Activated CD8-positive, alpha-beta T cell treated with anti-CD3 and anti-CD28 coated beads for 36 hours (primary cell): ENCODE results near the gene RAB5B. TPM values are rescaled to one million over a fixed set of nuclear protein-coding genes. Genes with fewer than 3 reads are reported as not detected.

Source experiments
- ATAC-seq: fragments of 200-7000 bp; cut with Tn5 transposase; one replicate; pipeline ENCODE4 v1.10.0; 2021; ENCODE audit warnings: mild to moderate bottlenecking, moderate library complexity
- CTCF ChIA-PET: fragments of 350-600 bp; sonication (Branson Sonifier 250); formaldehyde crosslinking; loops from one replicate; lab custom pipeline; 2021; ENCODE audit warnings: antibody characterized with exemption; lab: Charles Lee
- POLR2A ChIA-PET: fragments of 350-600 bp; sonication (Branson Sonifier 250); formaldehyde crosslinking; loops from one replicate; lab custom pipeline; 2021; ENCODE audit warnings: antibody characterized with exemption; lab: Charles Lee
- DNase-seq: peaks from one replicate; pipeline ENCODE4 v3.0.0-alpha.2; 2020
- H3K27ac Mint-ChIP-seq: one replicate; pipeline ENCODE4 v1.8.0; 2021; ENCODE audit warnings: mild to moderate bottlenecking, mixed read lengths
- H3K27me3 Mint-ChIP-seq: one replicate; pipeline ENCODE4 v1.8.0; 2021; ENCODE audit warnings: mixed read lengths
- H3K36me3 Mint-ChIP-seq: one replicate; pipeline ENCODE4 v1.8.0; 2021; ENCODE audit warnings: low read depth, mixed read lengths
- H3K4me1 Mint-ChIP-seq: one replicate; pipeline ENCODE4 v1.8.0; 2021; ENCODE audit warnings: low read depth, mixed read lengths
- H3K4me3 Mint-ChIP-seq: one replicate; pipeline ENCODE4 v1.8.0; 2021; ENCODE audit warnings: mild to moderate bottlenecking, moderate library complexity, mixed read lengths
- H3K9me3 Mint-ChIP-seq: one replicate; pipeline ENCODE4 v1.8.0; 2021; ENCODE audit warnings: mixed read lengths
- intact Hi-C: fragments of 100-400 bp; cut with micrococcal nuclease; formaldehyde crosslinking; loops from one replicate; pipeline ENCODE4 v1.10.0; 2022
- total RNA-seq, 2 experiments: library from RNA; stranded (reverse); gene quantifications; one replicate each; pipeline ENCODE4 v1.2.3, GENCODE V29; 2021
- TF ChIP-seq, protein P1 (sequence below): fragments of 200-600 bp; IDR thresholded peaks from one replicate; pipeline ENCODE4 v1.8.0; 2022; ENCODE audit warnings: antibody characterized with exemption, mild to moderate bottlenecking

The RAB5B gene
- total RNA-seq, 2 experiments from 2014 or later: 26.0 to 32.4 TPM

DNA sequence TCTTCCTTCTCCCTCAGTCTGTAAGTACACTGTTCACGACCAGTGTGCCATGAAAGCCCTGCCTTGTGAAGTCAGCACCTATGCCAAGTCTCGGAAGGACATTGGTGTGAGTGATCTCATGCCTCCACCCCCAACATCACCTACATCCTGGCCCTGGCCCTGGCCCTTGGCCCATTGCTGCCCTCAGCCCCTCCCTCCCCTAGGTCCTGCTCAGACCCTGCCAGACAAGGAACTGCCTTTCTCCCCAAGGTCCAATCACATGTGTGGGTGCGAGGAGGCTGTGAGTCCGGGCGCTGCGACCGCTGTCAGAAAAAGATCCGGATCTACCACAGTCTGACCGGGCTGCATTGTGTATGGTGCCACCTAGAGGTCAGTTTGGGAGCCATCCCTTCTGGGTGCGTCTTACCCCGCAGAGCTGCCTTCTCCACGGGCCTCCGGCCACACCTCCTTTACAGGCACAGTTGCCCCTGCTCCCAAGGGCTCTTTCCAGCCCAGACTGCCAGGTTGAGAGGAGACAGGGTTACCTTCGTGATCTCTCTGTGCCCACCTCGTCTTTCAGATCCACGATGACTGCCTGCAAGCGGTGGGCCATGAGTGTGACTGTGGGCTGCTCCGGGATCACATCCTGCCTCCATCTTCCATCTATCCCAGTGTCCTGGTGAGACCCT lies 33.7 kb upstream of the RAB5B start:
- Mint-ChIP-seq H3K4me3 (peak overlapping the region; percentile 22), H3K4me1 (peaks cover 80% of the 10 kb centered on the region), H3K27me3 (no peaks in the 10 kb centered on the region), H3K27ac (peak overlapping the region; percentile 99), H3K36me3 (peaks cover 92% of the 10 kb centered on the region), H3K9me3 (no peaks in the 10 kb centered on the region)
- ChIA-PET POLR2A (interaction anchor here (0.7 to 3.3 kb wide), 7 partner anchors 10 to 200 kb away, joined by 3 to 27 read pairs (median 4); partner anchors contain the start of genes DGKA, ORMDL2, PYM1 and SARNP), CTCF (interaction anchor here (0.6 to 4.0 kb wide), 47 partner anchors 9 to 206 kb away, joined by 3 to 36 read pairs (median 4); partner anchors contain the start of genes DNAJC14, ORMDL2, PA2G4 and PYM1)
- intact Hi-C loops: no loop called here
- TF ChIP-seq, protein P1, sequence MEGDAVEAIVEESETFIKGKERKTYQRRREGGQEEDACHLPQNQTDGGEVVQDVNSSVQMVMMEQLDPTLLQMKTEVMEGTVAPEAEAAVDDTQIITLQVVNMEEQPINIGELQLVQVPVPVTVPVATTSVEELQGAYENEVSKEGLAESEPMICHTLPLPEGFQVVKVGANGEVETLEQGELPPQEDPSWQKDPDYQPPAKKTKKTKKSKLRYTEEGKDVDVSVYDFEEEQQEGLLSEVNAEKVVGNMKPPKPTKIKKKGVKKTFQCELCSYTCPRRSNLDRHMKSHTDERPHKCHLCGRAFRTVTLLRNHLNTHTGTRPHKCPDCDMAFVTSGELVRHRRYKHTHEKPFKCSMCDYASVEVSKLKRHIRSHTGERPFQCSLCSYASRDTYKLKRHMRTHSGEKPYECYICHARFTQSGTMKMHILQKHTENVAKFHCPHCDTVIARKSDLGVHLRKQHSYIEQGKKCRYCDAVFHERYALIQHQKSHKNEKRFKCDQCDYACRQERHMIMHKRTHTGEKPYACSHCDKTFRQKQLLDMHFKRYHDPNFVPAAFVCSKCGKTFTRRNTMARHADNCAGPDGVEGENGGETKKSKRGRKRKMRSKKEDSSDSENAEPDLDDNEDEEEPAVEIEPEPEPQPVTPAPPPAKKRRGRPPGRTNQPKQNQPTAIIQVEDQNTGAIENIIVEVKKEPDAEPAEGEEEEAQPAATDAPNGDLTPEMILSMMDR: peak; percentile 84
- ATAC-seq (peak; percentile 86), DNase-seq (peak; percentile 90)

DNA sequence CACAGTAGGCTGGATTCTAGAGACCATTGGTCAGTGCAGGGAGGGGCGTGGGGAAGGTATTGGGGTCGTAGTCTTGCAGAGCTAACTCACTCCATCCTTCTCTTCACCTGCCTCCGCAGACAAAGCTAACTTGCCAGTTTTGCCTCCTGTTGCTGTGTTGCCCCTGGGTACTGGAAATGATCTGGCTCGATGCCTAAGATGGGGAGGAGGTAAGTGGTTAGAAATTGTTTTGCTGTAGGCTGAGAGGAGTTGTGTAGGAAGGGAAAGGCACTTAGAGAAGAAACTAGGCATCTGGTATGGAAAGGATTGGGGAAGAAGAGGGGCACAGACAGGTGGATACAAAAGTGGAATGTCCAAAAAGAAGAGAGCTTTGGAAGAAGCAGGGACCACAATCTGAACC lies 31.8 kb upstream of the RAB5B start:
- DNase-seq (no peak), ATAC-seq (no peak)
- Mint-ChIP-seq H3K4me1 (peaks cover 72% of the 10 kb centered on the region), H3K36me3 (peaks cover 88% of the 10 kb centered on the region), H3K27ac (peak overlapping the region; percentile 62), H3K9me3 (no peaks in the 10 kb centered on the region), H3K4me3 (no peak overlapping the region), H3K27me3 (no peaks in the 10 kb centered on the region)
- TF ChIP-seq, protein P1: no peak
- intact Hi-C loops: no loop called here
- ChIA-PET CTCF (interaction anchor here (0.8 to 4.0 kb wide), 6 partner anchors 9 to 204 kb away, joined by 3 to 31 read pairs (median 4); no protein-coding TSS in a partner anchor), POLR2A (interaction anchor here (0.8 to 3.0 kb wide), 8 partner anchors 8 to 98 kb away, joined by 3 to 11 read pairs (median 4); no protein-coding TSS in a partner anchor)

DNA sequence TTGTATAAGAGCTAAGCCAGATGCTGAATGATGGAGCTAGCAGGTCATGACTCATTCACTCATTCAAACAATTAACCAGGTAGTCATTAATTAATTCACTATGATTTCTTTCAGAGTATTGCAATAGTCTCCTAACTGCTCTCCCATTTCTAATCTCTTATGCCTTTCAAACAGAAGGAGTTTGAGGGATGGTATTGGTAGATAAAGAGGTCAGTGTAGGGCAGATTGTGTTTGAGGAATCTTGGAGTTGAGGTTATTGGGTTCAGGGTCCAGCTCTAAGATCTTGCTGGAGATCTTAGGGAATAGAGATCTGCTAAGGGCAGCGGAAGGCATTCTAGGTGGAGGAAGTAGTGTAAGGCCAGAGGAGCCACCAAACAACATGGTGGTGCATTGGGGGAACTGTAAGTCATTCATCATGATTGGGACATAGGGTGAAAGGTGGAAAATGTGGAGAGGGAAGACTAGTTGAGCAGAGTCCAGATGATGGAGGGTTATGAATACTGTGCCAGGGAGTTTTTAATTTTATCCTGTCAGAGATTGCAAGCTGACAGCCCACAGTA lies 31.2 kb upstream of the RAB5B start:
- ChIA-PET CTCF (interaction anchor here (0.8 to 1.3 kb wide), 4 partner anchors 10 to 181 kb away, joined by 3 to 6 read pairs (median 4); no protein-coding TSS in a partner anchor), POLR2A (interaction anchor here (0.8 to 3.0 kb wide), 6 partner anchors 10 to 98 kb away, joined by 3 to 11 read pairs (median 4); no protein-coding TSS in a partner anchor)
- no peak for ATAC-seq

DNA sequence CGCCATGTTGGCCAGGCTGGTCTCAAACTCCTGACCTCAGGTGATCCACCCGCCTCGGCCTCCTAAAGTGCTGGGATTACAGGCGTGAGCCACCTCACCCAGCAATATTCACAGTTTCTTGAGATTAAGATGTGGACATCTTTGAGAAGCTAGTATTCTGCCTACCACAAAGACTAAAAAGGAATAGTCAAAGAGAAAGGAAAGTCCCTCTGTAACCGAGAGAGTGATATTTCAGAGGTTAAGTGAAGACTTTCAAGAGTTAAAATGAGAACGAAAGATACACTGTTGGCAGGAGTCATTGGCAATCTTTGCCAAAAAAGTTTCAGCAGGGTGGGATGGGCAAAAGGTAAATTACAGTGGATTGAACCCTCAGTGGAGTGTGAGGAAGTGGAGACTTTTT lies 27.3 kb upstream of the RAB5B start:
- POLR2A ChIA-PET: interaction anchor here (1.0 to 6.5 kb wide), 3 partner anchors 11 to 199 kb away, joined by 3 to 36 read pairs (median 3); no protein-coding TSS in a partner anchor
- no peak overlapping the region for H3K4me3 Mint-ChIP-seq
- TF ChIP-seq, protein P1: no peak
- peak overlapping the region; percentile 75 for H3K27ac Mint-ChIP-seq
- no peaks in the 10 kb centered on the region for H3K9me3 Mint-ChIP-seq
- DNase-seq: no peak
- ATAC-seq: peak; percentile 45
- intact Hi-C loops: no loop called here
- peaks cover 38% of the 10 kb centered on the region for H3K4me1 Mint-ChIP-seq
- CTCF ChIA-PET: interaction anchor here (1.3 to 2.1 kb wide), 3 partner anchors 11 to 152 kb away, joined by 4 to 6 read pairs (median 6); no protein-coding TSS in a partner anchor
- no peaks in the 10 kb centered on the region for H3K27me3 Mint-ChIP-seq
- H3K36me3 Mint-ChIP-seq: peaks cover 66% of the 10 kb centered on the region

More for the DNA sequence above, 31.2 kb upstream of the RAB5B start:
- Mint-ChIP-seq H3K27me3 (no peaks in the 10 kb centered on the region), H3K4me1 (peaks cover 71% of the 10 kb centered on the region), H3K9me3 (no peaks in the 10 kb centered on the region), H3K36me3 (peaks cover 88% of the 10 kb centered on the region), H3K27ac (peak overlapping the region; percentile 71), H3K4me3 (no peak overlapping the region)
- intact Hi-C loops: no loop called here
- TF ChIP-seq, protein P1: no peak
- DNase-seq: no peak
